Smooth muscle cell of the coronary artery (primary cell): ENCODE data around the gene CLDN14. TPM values are rescaled to one million over a fixed set of nuclear protein-coding genes. Genes with fewer than 3 reads are reported as not detected.

Experiments used
- total RNA-seq: library from RNA; depleted of rRNA; stranded (reverse); fragments of >200 nt; gene quantifications from 2 replicates; pipeline ENCODE4 v1.2.3, GENCODE V29; 2014; ENCODE audit warnings: low replicate concordance

The CLDN14 gene, protein sequence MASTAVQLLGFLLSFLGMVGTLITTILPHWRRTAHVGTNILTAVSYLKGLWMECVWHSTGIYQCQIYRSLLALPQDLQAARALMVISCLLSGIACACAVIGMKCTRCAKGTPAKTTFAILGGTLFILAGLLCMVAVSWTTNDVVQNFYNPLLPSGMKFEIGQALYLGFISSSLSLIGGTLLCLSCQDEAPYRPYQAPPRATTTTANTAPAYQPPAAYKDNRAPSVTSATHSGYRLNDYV
- 0.12 and 5.5 TPM in 2 replicates for total RNA-seq

DNA sequence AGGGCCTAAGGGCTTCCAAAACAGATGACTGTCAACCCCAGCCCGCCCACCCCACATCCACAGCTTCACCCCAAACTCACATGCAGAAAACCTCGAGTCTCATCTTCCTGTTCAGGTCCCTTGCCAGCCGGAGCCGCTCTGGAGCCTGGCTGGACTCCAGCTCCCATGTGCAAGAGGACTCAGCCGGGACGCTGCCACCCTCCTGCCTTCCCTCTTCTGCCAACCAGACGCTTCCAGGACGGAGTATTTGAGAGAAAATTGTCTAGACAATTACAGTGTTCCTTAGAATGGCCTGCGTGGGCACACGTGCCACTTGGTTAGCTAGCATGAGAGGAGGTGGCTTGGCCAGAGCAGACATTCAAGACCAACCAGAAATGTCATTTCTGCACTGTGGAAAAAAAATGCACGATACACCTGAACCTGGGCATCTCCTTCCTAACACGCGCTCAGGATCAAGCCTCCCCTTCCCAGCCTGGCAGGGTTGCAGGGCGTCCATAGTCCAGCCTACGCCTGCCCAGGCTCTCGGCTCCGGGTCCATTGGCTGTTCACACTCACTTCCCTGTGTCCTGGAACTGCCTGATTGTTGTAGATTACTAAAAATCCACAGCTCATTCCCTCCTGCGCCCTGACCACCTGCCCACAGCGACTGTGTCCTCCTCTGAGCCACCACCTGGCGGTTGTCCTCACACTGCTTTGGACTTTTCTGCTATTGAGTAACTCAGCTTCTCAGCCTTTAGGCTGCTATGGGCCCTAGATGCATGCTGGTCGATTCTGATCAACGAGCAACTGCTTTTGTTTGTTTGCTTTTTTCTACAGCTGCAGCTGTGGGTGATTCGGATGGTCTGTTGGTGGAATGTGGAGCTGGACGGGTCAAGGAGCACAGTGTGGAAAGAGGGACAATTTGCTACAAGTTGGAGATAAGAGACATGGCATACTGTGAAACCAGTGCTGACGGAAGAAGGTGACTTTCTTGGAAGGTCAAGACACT, at the start of gene CLDN14:
Gene CLDN14 (minus strand): TSS at position 708 of the 988 bp plus-strand sequence. CDS start 18,427 bp downstream, outside the sequence.

Other genes starting within 250 kb of the CLDN14 start
- gene MORC3, start 159.9 kb downstream of the CLDN14 start, total RNA-seq, result 30.1 and 37.8 TPM in 2 replicates
- 1.2 and 1.4 TPM in 2 replicates for gene CHAF1B, start 94.7 kb downstream of the CLDN14 start, total RNA-seq
- 3.6 TPM in 1 of 2 replicates, not detected in the other for gene SIM2, start 219.0 kb upstream of the CLDN14 start, total RNA-seq